Gastroesophageal sphincter (tissue), 4 donors: Measurements from ENCODE around the gene PXDN. TPM values are rescaled to one million over a fixed set of nuclear protein-coding genes. Genes with fewer than 3 reads are reported as not detected.

Experiments used
- ATAC-seq: fragments of 150-250 bp; one replicate; pipeline ENCODE4 v1.9.1; 2016; ENCODE audit warnings: mild to moderate bottlenecking, moderate library complexity
- H3K27ac ChIP-seq, 4 donors: fragments of 200-600 bp; sonication (generic) in 3 of 4; 1 replicate in 3 of 4; 2 replicates in 1 of 4; pipeline ENCODE4 v1.5.1; 2016 to 2019
- H3K27me3 ChIP-seq: fragments of 200-600 bp; sonication (generic); one replicate; pipeline ENCODE4 v1.5.1; 2019
- H3K36me3 ChIP-seq, 2 donors: fragments of 200-600 bp; sonication (generic); one replicate each; pipeline ENCODE4 v1.5.1; 2019; ENCODE audit warnings: control low read depth in 1 of 2
- H3K4me1 ChIP-seq, 3 donors: fragments of 200-600 bp; sonication (generic); 1 replicate in 2 of 3; 2 replicates in 1 of 3; pipeline ENCODE4 v1.5.1; 2016 to 2019; ENCODE audit warnings: control low read depth in 2 of 3
- H3K4me3 ChIP-seq, 2 donors: fragments of 200-600 bp; sonication (generic); one replicate each; pipeline ENCODE4 v1.5.1; 2019; ENCODE audit warnings: mild to moderate bottlenecking in 1 of 2, moderate library complexity in 1 of 2
- H3K9me3 ChIP-seq, 3 donors: fragments of 200-600 bp; sonication (generic); one replicate each; pipeline ENCODE4 v1.5.1; 2017 to 2019; ENCODE audit warnings: control low read depth in 2 of 3
- EP300 ChIP-seq: sonication (generic); formaldehyde crosslinking; IDR thresholded peaks from one replicate; pipeline ENCODE4 v1.6.1; 2017; ENCODE audit warnings: antibody characterized with exemption, mild to moderate bottlenecking
- POLR2A ChIP-seq, 2 donors: fragments of 450-650 bp; IDR thresholded peaks; one replicate each; pipeline ENCODE4 v1.6.1; 2017; ENCODE audit warnings: antibody characterized with exemption in 2 of 2, mild to moderate bottlenecking in 2 of 2, moderate library complexity in 1 of 2
- POLR2AphosphoS5 ChIP-seq: sonication (generic); formaldehyde crosslinking; IDR thresholded peaks from one replicate; pipeline ENCODE4 v1.6.1; 2017; ENCODE audit warnings: antibody characterized with exemption
- WGBS, 2 donors: methylation state at CpG; one replicate each; pipeline ENCODE4 v1.1.5; 2018; ENCODE audit warnings: low coverage in 1 of 2; 5-methylcytosine and 5-hydroxymethylcytosine counted together
- total RNA-seq, 4 donors: library from RNA; depleted of rRNA; stranded (reverse); fragments of >200 nt; gene quantifications; one replicate each; pipeline ENCODE4 v1.1.0, GENCODE V29; 2016
- TF ChIP-seq, protein P1 (sequence below), 4 experiments: fragments of 200-600 bp in 2 of 4; fragments of 450-650 bp in 2 of 4; sonication (generic) in 1 of 4; IDR thresholded peaks; one replicate each; pipeline ENCODE4 v1.5.1; 2017 to 2019; ENCODE audit warnings: antibody characterized with exemption in 4 of 4, mild to moderate bottlenecking in 2 of 4, moderate library complexity in 2 of 4

The PXDN gene
- total RNA-seq, 4 donors from 2014 or later, result 19.9 to 95.9 (median 60.9) TPM

DNA sequence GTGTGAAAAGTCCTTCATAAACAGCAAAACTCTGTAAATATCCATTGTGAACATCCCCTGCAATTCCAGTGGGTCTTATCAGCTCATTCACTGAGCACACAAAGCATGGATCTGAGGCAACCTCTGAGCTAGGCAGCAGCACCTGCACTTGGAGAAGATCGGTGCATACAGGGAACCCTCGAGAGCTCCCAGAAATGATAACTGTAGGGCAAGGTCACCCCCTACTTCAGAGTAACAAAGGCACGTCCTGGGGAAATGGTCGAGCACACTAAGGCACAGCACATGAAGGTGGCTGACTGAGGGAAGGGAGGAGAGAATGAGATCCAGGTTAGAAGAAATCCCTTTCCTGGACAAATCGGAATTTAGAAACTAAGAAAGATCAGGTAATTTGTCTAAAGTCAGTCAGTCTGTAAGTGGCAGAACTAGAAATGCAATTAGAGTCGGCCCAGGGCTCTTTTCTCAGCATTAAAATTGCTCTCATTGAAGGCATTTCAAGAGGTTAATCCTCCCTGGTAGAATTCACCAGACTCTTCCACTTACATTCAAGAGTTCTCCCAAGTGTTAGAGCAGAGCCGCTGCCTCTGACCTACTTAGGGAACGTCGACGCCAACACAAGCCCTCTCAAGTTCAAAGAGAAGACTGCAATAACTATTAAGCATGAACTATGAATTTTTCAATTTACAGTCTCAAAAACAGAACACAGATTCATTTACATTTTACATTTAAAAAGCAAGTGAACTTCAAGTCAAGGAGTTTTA is 45.9 kb downstream of the PXDN start:
- H3K4me3 ChIP-seq, result no peak overlapping the region
- peak overlapping the region in 1 of 4 donors; percentile 28 for H3K27ac ChIP-seq
- TF ChIP-seq, protein P1, sequence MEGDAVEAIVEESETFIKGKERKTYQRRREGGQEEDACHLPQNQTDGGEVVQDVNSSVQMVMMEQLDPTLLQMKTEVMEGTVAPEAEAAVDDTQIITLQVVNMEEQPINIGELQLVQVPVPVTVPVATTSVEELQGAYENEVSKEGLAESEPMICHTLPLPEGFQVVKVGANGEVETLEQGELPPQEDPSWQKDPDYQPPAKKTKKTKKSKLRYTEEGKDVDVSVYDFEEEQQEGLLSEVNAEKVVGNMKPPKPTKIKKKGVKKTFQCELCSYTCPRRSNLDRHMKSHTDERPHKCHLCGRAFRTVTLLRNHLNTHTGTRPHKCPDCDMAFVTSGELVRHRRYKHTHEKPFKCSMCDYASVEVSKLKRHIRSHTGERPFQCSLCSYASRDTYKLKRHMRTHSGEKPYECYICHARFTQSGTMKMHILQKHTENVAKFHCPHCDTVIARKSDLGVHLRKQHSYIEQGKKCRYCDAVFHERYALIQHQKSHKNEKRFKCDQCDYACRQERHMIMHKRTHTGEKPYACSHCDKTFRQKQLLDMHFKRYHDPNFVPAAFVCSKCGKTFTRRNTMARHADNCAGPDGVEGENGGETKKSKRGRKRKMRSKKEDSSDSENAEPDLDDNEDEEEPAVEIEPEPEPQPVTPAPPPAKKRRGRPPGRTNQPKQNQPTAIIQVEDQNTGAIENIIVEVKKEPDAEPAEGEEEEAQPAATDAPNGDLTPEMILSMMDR (IDR thresholded peaks at IDR 0.05), result no peak
- TF ChIP-seq EP300, result no peak
- no peak for TF ChIP-seq POLR2A (IDR thresholded peaks at IDR 0.05)
- TF ChIP-seq POLR2AphosphoS5, result no peak

DNA sequence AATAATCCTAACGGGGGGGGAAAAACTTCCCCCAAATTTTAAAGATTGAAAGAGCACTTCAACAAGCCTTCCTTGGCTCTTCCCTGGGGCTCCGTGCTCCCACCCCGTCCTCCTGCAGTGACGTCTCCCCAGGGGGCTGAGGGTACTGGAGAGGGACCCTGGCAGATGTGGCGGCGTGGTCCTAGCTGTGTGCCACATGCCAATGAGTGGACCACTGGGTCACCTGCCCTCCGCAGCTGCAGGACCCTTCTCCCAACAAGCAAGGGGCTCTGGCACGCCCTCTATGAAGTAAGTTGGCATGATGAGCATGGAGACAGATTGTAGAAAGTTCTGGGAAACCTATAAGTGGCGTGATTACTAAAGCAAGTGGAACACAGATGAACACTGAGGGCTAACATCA is 46.7 kb downstream of the PXDN start:
- ATAC-seq, result peak; percentile 25
- Histone ChIP-seq H3K27me3 (no peaks in the 10 kb centered on the region), H3K9me3 (no peaks in the 10 kb centered on the region), H3K36me3 (peaks cover 0 to 2% of the 10 kb centered on the region in 2 donors), H3K27ac (no peak overlapping the region), H3K4me1 (peaks cover 0 to 17% (median 0%) of the 10 kb centered on the region in 3 donors), H3K4me3 (no peak overlapping the region)
- TF ChIP-seq EP300, result no peak
- TF ChIP-seq, protein P1 (IDR thresholded peaks at IDR 0.05), result no peak
- TF ChIP-seq POLR2A (IDR thresholded peaks at IDR 0.05), result no peak
- TF ChIP-seq POLR2AphosphoS5, result no peak
- WGBS, 2 donors, result 97% methylated on average over 8 of the region's 9 CpGs; no CpG with 5 or more reads in 1 of the 2 donors

More for the DNA sequence above, 45.9 kb downstream of the PXDN start:
- H3K36me3 ChIP-seq, result no peaks in the 10 kb centered on the region
- H3K9me3 ChIP-seq, result no peaks in the 10 kb centered on the region
- peaks cover 0 to 17% (median 0%) of the 10 kb centered on the region in 3 donors for H3K4me1 ChIP-seq
- 49 to 94% methylated on average over 2 to 10 of the region's 10 CpGs for WGBS, 2 donors
- H3K27me3 ChIP-seq, result no peaks in the 10 kb centered on the region
- ATAC-seq, result no peak

DNA sequence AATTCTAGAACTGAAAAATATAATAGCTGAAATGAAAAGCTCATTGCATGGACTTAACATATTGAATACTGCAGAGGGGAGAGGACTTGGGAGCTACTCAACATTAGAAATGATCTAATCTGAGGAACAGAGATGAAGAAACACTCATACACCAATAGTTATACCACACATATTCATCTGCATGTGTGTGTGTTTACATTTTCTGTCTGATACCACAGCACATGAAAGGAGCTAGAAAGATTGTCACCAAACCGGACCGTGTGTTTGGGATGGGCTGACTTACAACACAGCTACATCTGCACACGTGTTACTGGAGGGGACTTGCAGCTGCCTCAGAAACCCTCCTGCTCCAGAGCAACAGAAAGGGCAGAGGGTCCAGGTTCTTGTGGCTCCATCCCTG is 47.8 kb downstream of the PXDN start:
- TF ChIP-seq POLR2A (IDR thresholded peaks at IDR 0.05) (no peak), EP300 (no peak), POLR2AphosphoS5 (no peak)
- TF ChIP-seq, protein P1 (IDR thresholded peaks at IDR 0.05), result no peak
- no peaks in the 10 kb centered on the region for H3K27me3 ChIP-seq
- H3K4me1 ChIP-seq, result peaks cover 0 to 17% (median 0%) of the 10 kb centered on the region in 3 donors
- ATAC-seq, result no peak
- H3K27ac ChIP-seq, result no peak overlapping the region
- H3K36me3 ChIP-seq, result peaks cover 0 to 13% of the 10 kb centered on the region in 2 donors
- no peak overlapping the region for H3K4me3 ChIP-seq
- no peaks in the 10 kb centered on the region for H3K9me3 ChIP-seq
- WGBS, 2 donors, result 79 to 100% methylated on average over 3 of the region's 3 CpGs

DNA sequence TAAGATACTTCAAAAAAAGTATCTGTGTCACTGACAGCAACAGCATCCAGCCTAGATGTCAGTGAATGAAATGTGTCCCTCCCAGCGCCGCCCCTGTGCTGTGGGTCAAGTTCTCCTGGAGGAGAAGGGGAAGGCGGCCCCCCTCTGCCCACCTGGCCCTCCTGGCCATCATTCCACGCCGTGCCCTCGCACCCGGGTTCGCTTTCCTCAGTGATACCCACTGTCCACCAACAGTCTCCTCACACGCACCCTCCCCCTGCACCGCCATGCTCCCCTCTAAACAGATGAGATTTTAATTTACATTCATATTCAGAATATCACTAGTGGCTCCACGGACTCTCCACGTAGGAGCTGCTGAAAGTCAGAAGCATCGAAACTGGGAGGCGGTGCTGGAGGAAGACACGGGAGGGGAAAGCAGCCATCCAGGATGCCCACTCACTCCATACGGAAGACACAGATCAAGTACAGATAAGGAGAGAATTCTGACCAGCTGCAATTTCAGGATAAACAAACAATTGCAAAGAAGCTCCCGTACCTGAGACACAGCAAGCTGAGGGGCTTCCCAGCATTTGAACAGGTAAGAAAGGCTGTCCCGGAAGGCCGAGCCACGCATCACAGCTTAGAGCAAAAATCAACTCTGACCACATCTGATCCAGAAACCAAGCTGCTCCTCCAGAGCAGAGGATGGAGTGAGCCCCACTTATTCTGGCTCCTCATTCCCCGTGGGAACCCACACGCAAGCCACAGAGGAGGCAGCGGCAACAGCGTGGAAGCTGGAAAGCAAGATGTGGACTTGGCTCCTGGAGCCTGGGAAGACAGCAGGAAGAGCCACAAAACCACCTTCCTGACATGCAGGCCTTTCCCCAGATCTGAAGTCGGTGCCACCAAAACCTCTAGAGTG is 49.7 kb downstream of the PXDN start:
- Histone ChIP-seq H3K9me3 (no peaks in the 10 kb centered on the region), H3K27ac (no peak overlapping the region), H3K27me3 (no peaks in the 10 kb centered on the region), H3K4me3 (no peak overlapping the region), H3K4me1 (peaks cover 0 to 17% (median 0%) of the 10 kb centered on the region in 3 donors), H3K36me3 (peaks cover 0 to 28% of the 10 kb centered on the region in 2 donors)
- WGBS, 2 donors, result 85% methylated on average over 10 to 12 of the region's 25 CpGs
- TF ChIP-seq POLR2AphosphoS5 (no peak), POLR2A (IDR thresholded peaks at IDR 0.05) (no peak)
- TF ChIP-seq, protein P1 (IDR thresholded peaks at IDR 0.05), result no peak
- no peak for ATAC-seq
